Ectodermal cell (in vitro differentiated cells): Measurements from ENCODE around the gene GEN1. TPM values are rescaled to one million over a fixed set of nuclear protein-coding genes. Genes with fewer than 3 reads are reported as not detected.
A peak's percentile ranks its signal among the peaks of the same experiment; 100 is the strongest.

Experiments used
- H3K27ac ChIP-seq: 2 replicates; pipeline ENCODE4 v1.7.0; 2013; ENCODE audit warnings: mild to moderate bottlenecking, low read depth, low read length; ENCODE audit not compliant: insufficient read depth, poor library complexity, severe bottlenecking
- H3K27me3 ChIP-seq: 2 replicates; pipeline ENCODE4 v1.7.0; 2013; ENCODE audit warnings: mild to moderate bottlenecking, low read length; ENCODE audit not compliant: insufficient read depth, control insufficient read depth, poor library complexity, severe bottlenecking
- H3K36me3 ChIP-seq: one replicate; pipeline ENCODE4 v1.7.0; 2013; ENCODE audit warnings: low read length; ENCODE audit not compliant: control insufficient read depth, insufficient read depth
- H3K4me1 ChIP-seq: one replicate; pipeline ENCODE4 v1.7.0; 2013; ENCODE audit warnings: low read length; ENCODE audit not compliant: control insufficient read depth, insufficient read depth
- H3K4me3 ChIP-seq: 2 replicates; pipeline ENCODE4 v1.7.0; 2013; ENCODE audit warnings: low read depth, low read length, control low read depth; ENCODE audit not compliant: insufficient read depth
- H3K9me3 ChIP-seq: 2 replicates; pipeline ENCODE4 v1.7.0; 2013; ENCODE audit warnings: mild to moderate bottlenecking, low read length, moderate library complexity; ENCODE audit not compliant: control insufficient read depth
- WGBS, 2 experiments: methylation state at CpG; one replicate each; pipeline ENCODE4 v1.1.7; 2013; ENCODE audit warnings: missing lambda C conversion rate in 2 of 2; 5-methylcytosine and 5-hydroxymethylcytosine counted together
- polyA plus RNA-seq, 4 experiments: library from polyadenylated mRNA; stranded (reverse); fragments of 50-300 nt; gene quantifications; one replicate each; pipeline ENCODE4 v1.2.3, GENCODE V29; 2013

Gene GEN1, protein sequence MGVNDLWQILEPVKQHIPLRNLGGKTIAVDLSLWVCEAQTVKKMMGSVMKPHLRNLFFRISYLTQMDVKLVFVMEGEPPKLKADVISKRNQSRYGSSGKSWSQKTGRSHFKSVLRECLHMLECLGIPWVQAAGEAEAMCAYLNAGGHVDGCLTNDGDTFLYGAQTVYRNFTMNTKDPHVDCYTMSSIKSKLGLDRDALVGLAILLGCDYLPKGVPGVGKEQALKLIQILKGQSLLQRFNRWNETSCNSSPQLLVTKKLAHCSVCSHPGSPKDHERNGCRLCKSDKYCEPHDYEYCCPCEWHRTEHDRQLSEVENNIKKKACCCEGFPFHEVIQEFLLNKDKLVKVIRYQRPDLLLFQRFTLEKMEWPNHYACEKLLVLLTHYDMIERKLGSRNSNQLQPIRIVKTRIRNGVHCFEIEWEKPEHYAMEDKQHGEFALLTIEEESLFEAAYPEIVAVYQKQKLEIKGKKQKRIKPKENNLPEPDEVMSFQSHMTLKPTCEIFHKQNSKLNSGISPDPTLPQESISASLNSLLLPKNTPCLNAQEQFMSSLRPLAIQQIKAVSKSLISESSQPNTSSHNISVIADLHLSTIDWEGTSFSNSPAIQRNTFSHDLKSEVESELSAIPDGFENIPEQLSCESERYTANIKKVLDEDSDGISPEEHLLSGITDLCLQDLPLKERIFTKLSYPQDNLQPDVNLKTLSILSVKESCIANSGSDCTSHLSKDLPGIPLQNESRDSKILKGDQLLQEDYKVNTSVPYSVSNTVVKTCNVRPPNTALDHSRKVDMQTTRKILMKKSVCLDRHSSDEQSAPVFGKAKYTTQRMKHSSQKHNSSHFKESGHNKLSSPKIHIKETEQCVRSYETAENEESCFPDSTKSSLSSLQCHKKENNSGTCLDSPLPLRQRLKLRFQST
- 15.4 TPM for polyA plus RNA-seq (2013, experiment 1 of 4)
- polyA plus RNA-seq (2013, experiment 2 of 4), result 23.1 TPM
- 15.9 TPM for polyA plus RNA-seq (2013, experiment 3 of 4)
- polyA plus RNA-seq (2013, experiment 4 of 4), result 18.4 TPM

DNA sequence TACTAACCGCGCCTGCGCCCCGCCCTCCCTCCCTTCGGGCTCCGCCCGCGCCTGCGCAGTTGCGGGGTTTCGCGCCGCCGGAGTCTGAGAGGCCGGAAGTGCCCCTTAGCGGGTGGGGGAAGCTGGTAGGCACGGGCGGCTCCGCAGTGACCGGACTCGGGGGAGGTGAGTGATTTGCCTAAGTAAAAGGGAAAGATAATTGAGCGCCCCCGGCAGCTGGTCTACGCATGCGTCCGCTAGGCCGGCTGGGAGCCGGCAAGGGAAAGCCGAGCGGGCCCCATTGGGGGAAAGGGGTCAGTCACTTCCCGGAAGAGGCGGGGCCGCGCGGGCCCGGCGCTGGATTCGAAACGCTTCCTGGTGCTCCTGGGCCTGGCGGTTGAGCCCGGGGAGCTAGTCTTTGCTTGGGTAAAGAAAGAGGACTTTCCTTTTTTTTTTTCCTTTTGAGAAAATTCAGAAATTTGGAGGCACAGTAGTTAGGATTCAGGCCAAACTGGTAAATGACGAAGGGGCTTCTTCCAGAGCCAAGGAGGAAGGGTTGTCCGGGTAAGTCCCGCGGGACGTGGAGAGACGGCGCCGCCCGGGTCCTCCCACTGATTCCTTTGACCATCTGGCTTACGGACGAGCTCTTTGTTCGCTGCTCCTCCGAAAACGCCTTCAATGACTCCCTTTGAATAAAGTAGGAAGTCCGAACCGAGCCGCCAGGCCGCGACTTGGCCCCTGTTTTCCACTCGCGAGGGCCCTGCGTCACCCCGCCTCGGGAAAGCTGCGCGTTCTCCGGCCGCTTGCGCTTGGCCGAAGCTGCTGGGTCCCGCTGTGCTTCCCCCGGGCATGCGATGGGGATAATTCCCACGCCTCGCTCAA lies at the start of gene GEN1, which contains the start of gene SMC6:
Gene GEN1, plus strand, starts transcription at position 336 of the 861 bp plus-strand sequence. CDS start 5,806 bp downstream, outside the sequence.
Gene SMC6, minus strand, starts transcription at position 8 of the 861 bp plus-strand sequence. CDS start 7,864 bp downstream, outside the sequence.
- 0 to 1% methylated on average over 76 of the region's 76 CpGs for WGBS, 2 experiments
- H3K27me3 ChIP-seq, result no peaks in the 10 kb centered on the region
- H3K4me1 ChIP-seq, result peaks cover 10% of the 10 kb centered on the region
- H3K36me3 ChIP-seq, result no peaks in the 10 kb centered on the region
- peak within 1 kb of the TSS; percentile 93 for H3K27ac ChIP-seq
- peak within 1 kb of the TSS; percentile 94 for H3K4me3 ChIP-seq
- no peaks in the 10 kb centered on the region for H3K9me3 ChIP-seq

DNA sequence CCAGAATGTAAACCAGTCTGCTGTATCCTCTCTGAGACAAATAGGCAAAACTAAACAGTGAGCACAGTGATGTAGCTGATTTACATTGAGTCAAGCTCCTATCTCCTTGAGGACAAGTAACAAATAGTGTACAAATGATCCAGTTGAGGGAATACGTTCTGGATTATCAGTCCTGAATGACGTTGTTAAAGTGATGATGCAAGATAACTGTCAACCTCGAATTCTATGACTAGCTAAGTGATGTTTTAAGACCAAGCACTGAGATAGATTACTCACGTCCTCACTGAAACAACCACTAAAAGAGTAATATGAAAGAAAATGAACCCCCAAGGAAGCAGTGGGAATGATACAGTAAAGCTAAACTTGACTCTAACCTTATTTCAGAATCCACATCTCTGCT lies 47.1 kb upstream of the GEN1 start:
- no peaks in the 10 kb centered on the region for H3K27me3 ChIP-seq
- 88 to 95% methylated on average over 4 of the region's 4 CpGs for WGBS, 2 experiments
- peaks cover 17% of the 10 kb centered on the region for H3K36me3 ChIP-seq

DNA sequence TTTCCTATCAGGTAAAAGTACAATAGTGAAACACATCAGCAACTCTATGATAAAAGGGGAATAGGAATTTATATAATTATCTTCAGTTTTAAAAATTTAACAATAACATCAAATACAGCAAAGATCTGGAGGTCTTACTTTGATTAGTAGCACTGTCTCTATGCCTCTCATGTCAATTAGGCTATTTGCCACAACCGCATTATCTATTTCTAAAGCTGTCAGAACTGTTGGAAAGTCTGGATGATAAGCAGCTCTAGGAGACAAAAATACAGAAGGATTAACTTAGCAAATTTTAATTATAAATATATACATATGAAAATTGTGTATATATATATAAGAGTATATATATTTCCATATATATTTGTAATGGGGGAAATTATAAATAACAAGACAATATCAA lies 45.4 kb upstream of the GEN1 start:
- Histone ChIP-seq H3K27me3 (no peaks in the 10 kb centered on the region), H3K4me1 (no peaks in the 10 kb centered on the region), H3K9me3 (no peaks in the 10 kb centered on the region), H3K36me3 (peaks cover 25% of the 10 kb centered on the region), H3K4me3 (no peak overlapping the region), H3K27ac (no peak overlapping the region)
- 91% methylated on average over 1 of the region's 1 CpG; no CpG with 5 or more reads in 1 of the 2 experiments for WGBS, 2 experiments

More for the DNA sequence above, 47.1 kb upstream of the GEN1 start:
- no peaks in the 10 kb centered on the region for H3K9me3 ChIP-seq
- H3K4me1 ChIP-seq, result no peaks in the 10 kb centered on the region
- no peak overlapping the region for H3K27ac ChIP-seq
- H3K4me3 ChIP-seq, result no peak overlapping the region

DNA sequence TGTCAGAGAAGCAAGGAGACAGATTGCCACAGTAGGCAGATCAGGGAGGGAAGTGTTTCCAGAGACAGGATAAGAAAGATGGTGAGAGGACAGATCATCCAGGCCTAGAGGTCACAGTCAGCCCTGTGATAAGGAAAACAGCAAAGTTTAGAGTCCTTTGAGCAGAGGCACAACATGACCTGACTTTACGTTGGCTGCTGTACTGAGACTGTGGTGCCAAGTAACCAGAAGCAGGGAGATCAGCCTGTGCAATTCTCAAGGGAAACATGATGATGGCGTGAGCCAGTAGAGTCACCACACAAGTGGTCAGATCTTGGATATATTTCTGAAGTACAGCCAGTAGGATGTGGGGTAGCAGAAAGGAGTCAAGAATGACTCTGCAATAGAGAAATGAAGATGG lies 44.0 kb upstream of the GEN1 start:
- WGBS, 2 experiments, result 96% methylated on average over 2 of the region's 2 CpGs
- Histone ChIP-seq H3K36me3 (peaks cover 27% of the 10 kb centered on the region), H3K4me3 (no peak overlapping the region), H3K4me1 (no peaks in the 10 kb centered on the region), H3K27ac (no peak overlapping the region), H3K9me3 (no peaks in the 10 kb centered on the region), H3K27me3 (no peaks in the 10 kb centered on the region)

DNA sequence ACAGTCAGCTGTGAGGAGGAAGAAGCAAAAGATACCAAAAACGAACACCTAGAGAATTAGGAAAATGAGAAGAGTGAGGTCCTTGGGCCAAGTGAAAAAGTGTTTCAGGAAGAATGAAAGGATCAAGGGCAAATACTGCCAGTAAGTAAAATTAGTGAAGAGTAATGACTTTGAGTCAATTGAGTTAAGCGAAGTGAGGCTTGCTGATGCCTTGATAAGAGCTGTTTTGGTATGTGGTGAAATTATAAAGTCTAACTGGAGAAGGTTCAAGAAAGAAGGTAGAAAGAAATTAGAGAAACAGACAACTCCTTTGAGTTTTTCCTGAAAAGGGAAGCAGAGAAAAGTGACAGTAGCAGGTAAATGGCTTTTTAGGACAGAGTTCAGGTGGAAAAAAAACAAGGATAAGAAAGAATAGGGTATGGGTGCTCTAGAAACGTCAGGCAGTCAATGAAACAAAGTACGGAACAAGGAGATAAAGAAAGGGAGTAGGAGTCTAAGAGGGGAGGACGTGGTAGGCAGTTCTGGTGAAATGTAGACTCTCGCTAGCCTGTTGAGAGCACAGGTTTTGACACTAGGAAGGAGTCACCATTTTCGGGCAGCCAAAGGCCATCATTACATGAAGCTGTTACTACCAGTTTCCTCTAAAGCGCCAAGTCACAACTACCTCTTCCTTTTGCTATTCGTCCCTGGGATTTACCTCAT lies 43.2 kb upstream of the GEN1 start:
- H3K4me3 ChIP-seq, result no peak overlapping the region
- no peaks in the 10 kb centered on the region for H3K9me3 ChIP-seq
- H3K27me3 ChIP-seq, result no peaks in the 10 kb centered on the region
- 93% methylated on average over 8 to 9 of the region's 9 CpGs for whole genome bisulfite sequencing, 2 experiments
- no peaks in the 10 kb centered on the region for H3K4me1 ChIP-seq
- no peak overlapping the region for H3K27ac ChIP-seq
- H3K36me3 ChIP-seq, result peaks cover 27% of the 10 kb centered on the region

DNA sequence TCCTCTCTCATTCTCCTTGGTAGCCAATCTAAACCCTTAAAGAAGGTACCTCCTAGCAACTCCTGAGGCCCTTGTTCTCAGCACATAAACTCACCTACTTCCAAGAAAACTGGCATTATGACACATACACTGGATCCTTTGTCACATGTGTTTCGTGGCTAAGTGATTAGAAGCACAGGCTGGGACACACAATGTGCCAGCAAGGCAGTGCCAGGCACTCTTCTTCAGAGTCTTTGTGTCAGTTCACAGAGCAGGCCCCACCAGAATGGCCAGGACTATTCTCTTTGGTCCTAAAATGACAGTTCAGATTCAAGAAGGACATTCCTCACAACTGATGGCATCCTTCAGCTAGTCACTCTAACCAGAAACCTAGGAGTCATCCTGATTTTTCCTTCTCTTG lies 40.6 kb upstream of the GEN1 start:
- Histone ChIP-seq H3K27ac (no peak overlapping the region), H3K4me1 (no peaks in the 10 kb centered on the region), H3K27me3 (no peaks in the 10 kb centered on the region), H3K36me3 (peaks cover 27% of the 10 kb centered on the region), H3K9me3 (no peaks in the 10 kb centered on the region), H3K4me3 (no peak overlapping the region)
- 91 to 97% methylated on average over 1 of the region's 1 CpG for WGBS, 2 experiments

DNA sequence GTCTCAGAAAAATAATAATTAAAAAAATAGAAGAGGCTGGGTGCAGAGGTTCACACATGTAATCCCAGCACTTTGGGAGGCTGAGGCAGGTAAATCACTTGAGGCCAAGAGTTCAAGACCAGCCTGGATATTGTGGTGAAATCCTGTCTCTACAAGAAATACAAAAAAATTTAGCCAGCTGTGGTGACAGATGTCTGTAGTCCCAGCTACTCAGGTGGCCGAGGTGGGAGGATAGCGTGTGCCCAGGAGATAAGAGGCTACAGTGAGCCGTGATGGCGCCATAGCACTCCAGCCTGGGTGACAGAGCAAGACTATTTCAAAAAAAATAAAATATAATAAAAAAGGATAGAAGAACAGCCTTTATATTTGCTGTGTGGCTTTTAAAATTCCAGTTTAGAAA lies 36.3 kb upstream of the GEN1 start:
- Histone ChIP-seq H3K4me3 (no peak overlapping the region), H3K27ac (no peak overlapping the region), H3K27me3 (no peaks in the 10 kb centered on the region), H3K4me1 (no peaks in the 10 kb centered on the region), H3K9me3 (no peaks in the 10 kb centered on the region), H3K36me3 (peaks cover 25% of the 10 kb centered on the region)
- 92% methylated on average over 3 to 4 of the region's 4 CpGs for WGBS, 2 experiments

DNA sequence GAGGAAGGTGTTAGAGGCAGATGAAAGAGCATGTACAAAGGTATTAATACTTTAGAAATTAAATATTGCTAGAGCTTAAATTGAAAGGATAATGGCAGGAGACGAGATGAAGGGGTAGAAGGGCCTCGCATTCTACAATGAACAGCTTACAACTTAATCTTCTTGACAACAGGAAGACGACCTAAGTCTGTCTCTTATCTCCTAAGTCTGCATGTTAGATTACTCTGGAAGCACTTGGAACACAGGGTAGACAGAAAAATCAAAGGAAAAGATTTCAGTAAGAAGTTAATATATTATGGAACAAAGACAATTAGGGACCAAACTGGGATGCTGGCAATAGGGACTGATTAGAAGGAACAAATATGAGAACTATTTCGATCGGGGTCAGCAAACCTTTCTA lies 35.2 kb upstream of the GEN1 start:
- Histone ChIP-seq H3K9me3 (no peaks in the 10 kb centered on the region), H3K4me3 (no peak overlapping the region), H3K27ac (no peak overlapping the region), H3K27me3 (no peaks in the 10 kb centered on the region), H3K4me1 (no peaks in the 10 kb centered on the region), H3K36me3 (peaks cover 18% of the 10 kb centered on the region)
- WGBS, 2 experiments, result 88 to 92% methylated on average over 4 to 5 of the region's 5 CpGs
